Lower leg skin (tissue), 3 donors: ENCODE data around the gene SCGB2A2.

Source experiments
- POLR2A ChIP-seq, 2 donors: fragments of 450-650 bp; IDR thresholded peaks; one replicate each; pipeline ENCODE4 v1.6.1; 2016 to 2017; ENCODE audit warnings: antibody characterized with exemption in 2 of 2, mild to moderate bottlenecking in 1 of 2, moderate library complexity in 1 of 2
- TF ChIP-seq, protein P1 (sequence below), 3 donors: fragments of 450-650 bp; IDR thresholded peaks; one replicate each; pipeline ENCODE4 v1.5.1; 2016; ENCODE audit warnings: antibody characterized with exemption in 3 of 3, mild to moderate bottlenecking in 3 of 3, moderate library complexity in 2 of 3

DNA sequence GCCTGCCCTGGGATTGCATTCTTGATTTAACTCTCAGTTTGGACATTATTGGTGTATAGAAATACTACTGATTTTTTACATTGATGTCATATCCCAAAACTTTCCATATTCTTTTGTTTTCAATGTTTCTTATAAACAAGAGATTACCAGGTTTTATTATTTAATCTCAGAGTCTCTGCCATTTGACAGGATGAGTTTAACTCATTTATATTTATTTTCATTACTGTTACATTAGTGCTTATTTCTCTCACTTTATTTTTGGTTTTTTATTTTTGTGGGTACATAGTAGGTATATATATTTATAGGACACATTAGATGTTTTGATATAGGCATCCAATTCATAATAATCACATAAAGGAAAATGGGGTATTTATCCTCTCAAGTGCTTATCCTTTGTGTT lies 38.0 kb downstream of the SCGB2A2 start:
- TF ChIP-seq, protein P1, sequence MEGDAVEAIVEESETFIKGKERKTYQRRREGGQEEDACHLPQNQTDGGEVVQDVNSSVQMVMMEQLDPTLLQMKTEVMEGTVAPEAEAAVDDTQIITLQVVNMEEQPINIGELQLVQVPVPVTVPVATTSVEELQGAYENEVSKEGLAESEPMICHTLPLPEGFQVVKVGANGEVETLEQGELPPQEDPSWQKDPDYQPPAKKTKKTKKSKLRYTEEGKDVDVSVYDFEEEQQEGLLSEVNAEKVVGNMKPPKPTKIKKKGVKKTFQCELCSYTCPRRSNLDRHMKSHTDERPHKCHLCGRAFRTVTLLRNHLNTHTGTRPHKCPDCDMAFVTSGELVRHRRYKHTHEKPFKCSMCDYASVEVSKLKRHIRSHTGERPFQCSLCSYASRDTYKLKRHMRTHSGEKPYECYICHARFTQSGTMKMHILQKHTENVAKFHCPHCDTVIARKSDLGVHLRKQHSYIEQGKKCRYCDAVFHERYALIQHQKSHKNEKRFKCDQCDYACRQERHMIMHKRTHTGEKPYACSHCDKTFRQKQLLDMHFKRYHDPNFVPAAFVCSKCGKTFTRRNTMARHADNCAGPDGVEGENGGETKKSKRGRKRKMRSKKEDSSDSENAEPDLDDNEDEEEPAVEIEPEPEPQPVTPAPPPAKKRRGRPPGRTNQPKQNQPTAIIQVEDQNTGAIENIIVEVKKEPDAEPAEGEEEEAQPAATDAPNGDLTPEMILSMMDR (IDR thresholded peaks at IDR 0.05), result no peak
- TF ChIP-seq POLR2A (IDR thresholded peaks at IDR 0.05), result no peak
